KG1 (cell line): Measurements from ENCODE around the gene ATG10.
A peak's percentile ranks its signal among the peaks of the same experiment; 100 is the strongest.
"Not testable (repeated sequence)": the region's sequence is repeated elsewhere in the genome, so short reads cannot be mapped to it uniquely, and the experiment has no call there.

Source experiments
- DNase-seq: peaks from one replicate; lab custom pipeline; 2025; lab: John Stamatoyannopoulos, UW

Gene ATG10

GRCh38 chr5:81983148-81983547, 11.3 kb downstream of the ATG10 start:
- DNase-seq: not testable (repeated sequence)

- DNase-seq: not testable (repeated sequence)
These were observed 11.7 kb downstream of the ATG10 start for GRCh38 chr5:81983563-81983962.

- no peak for DNase-seq
These were observed 14.3 kb downstream of the ATG10 start for GRCh38 chr5:81986126-81986525.

DNA sequence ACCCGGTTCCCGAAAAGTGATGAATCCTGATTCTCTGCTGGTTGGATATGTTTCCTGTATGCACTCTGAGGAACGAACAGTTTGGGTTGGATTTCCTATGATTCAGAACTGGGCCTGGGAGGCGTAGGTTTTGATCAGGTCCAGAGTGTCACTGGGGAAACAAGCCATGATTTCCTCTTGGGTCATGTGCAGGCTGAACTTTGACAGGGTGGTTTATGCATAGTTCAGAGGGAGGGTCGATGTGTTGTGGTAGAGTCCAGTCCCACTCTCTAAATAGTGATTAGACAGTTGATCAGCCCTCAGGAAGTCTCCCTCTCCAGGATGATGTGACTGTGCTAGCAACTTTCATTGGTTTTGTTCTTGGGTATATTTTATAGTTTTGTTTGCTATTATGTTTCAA, 17.4 kb downstream of the ATG10 start:
- no peak for DNase-seq

DNA sequence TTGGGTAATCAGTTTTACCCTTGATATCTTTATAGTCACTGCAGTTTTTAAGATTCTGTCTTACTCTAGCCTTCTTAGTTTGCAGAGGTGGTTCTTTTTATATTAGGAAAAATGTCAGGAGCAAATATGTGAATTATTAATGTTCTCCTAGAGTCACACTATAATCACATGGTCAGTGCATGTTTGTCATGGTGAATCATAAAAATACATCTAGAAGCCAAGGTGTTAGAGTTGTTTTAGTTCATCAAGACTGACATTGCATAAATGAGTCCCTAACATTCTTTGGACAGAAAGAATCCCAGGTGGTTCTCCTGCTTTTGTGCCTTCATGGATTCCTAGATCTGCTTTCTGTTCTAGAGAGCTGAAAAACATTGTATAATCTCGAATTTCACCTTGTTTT, 22.9 kb downstream of the ATG10 start:
- no peak for DNase-seq

GRCh38 chr5:81995407-81995806, 23.6 kb downstream of the ATG10 start:
- DNase-seq: no peak

DNA sequence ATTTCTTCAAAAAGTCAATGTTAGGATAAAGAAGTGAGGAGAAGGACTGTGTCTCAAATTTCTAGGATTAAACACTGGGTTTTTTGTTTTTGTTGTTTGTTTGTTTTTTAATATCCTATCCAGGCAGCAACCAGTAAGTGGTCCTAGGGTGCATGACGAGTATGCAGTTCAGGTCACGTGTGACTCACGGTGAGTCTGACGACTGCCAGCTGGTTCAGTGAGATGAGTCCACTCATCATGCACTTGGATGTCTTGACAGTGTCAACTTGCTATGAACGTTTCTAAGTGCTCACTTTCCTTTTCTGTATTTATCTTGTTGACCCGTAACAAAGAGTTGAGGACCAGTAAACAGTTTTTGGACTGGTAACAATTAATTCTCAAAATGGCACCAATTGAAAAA, 32.7 kb downstream of the ATG10 start:
- DNase-seq: no peak

DNA sequence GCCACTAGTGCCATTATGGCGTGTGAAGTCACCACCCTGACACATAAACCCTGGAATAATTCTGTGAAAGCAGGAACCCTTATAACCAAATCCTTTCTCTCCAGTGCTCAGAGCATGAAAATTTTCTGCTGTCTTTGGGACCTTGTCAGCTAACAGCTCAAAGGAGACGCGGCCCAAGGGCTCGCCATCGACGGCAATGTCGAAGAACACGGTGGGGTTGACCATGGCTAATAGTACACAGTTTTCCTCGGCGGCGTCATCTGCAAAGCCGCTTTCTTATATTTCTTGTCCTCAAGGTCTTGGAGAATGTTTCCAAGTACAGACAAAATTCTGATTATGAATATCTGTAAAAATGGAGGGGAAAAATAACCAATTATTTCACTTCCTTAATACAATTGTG, 38.0 kb downstream of the ATG10 start:
- not testable (repeated sequence) for DNase-seq

- DNase-seq: no peak
These were observed 38.9 kb downstream of the ATG10 start for GRCh38 chr5:82010696-82011095.

GRCh38 chr5:82011761-82012160, 39.9 kb downstream of the ATG10 start:
- DNase-seq: no peak

DNA sequence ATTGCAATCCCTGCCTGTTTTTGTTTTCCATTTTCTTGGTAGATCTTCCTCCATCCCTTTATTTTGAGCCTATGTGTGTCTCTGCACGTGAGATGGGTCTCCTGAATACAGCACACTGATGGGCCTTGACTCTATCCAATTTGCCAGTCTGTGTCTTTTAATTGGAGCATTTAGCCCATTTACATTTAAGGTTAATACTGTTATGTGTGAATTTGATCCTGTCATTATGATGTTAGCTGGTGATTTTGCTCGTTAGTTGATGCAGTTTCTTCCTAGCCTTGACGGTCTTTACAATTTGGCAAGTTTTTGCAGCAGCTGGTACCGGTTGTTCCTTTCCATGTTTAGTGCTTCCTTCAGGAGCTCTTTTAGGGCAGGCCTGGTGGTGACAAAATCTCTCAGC, 42.8 kb downstream of the ATG10 start:
- DNase-seq: not testable (repeated sequence)

- DNase-seq: peak; percentile 61
These were observed 46.6 kb downstream of the ATG10 start for GRCh38 chr5:82018462-82018861.

DNA sequence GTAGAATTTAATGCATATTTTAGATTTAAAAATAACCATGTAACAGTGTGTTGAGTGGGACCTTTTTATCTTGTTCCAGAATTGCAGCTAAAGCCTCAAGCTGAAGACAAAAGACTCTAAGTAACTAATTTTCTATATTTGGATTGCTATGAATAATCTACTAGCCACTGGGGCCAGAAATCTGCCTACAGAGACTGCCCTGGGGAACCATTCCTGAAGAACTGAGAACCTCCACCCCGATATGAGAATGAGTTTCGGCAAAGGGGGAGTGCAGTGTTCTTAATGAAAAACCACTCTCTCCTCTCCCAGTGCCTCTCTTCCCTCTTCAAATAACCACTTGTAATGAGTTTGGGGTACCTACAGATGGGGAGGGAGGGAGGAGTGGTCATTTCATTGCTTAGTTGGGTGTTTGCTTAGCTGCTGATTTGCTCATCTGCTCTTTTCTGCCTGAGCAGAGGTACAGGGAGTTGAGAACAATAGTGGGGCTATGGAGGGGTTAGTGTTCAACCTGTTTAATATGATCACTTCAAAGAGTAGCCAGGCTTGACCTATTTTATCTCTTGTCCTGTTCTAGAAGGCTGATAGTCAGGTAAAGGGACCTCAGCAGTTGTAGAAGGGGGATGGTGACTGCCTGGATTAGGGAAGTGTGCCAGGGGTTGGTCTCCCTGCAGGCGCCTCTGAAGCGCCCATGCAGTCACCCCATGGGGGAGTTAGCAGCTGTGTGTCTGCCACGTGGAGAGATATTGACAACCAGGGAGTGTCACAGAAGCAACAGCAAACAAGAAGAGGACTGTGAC, 47.7 kb downstream of the ATG10 start:
- no peak for DNase-seq

DNA sequence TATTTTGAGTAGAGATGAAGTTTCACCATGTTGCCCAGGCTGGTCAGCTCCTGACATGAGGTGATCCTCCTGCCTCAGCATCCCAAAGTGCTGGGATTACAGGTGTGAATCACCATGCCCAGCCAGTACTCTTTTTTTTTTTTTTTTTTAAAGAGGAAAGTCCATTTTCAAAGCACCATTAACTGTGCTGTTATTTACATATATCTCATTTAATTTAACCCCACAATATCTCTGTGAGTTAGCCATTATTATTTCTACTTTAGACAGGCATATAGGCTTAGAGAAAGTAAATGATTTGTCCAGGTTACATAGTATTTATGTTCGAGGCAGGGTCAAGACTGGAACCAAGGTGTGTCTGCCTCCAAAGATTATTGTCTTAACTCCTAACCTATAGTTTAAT, 50.7 kb downstream of the ATG10 start:
- no peak for DNase-seq

DNA sequence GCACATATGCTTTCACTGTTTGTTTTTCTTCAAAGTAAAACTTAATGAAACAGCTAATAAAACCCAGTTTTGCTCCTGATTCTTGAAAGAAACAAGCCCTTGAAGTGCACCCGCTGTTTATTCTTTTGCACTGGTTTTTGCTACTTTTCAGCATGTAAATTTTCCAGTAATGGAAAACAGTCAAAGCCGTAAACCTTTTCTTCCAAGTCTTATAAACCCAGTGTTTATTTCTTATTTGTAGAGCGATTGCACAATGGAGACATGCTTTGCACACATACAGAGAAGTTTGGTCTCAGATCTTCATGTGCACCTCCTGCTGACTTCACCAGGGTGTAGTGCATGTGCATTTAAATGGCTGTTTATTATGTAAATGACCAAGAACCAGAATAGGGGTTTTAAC, 51.8 kb downstream of the ATG10 start:
- no peak for DNase-seq

GRCh38 chr5:82031220-82032119, 59.6 kb downstream of the ATG10 start:
- DNase-seq: no peak

DNA sequence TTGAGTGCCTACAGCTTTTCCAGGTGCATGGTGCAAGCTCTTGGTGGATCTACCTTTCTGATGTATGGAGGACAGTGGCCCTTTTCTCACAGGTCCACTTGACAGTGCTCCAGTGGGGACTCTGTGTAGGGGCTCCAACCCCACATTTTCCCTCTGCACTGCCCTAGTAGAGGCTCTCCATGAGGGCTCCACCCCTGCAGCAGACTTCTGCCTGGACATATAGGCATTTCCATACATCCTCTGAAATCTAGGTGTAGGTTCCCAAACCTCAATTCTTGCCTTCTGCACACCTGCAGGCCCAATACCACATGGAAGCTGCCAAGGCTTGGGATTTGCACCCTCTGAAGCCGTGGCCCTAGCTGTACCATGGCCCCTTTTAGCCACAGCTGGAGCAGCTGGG, 71.1 kb downstream of the ATG10 start:
- DNase-seq: not testable (repeated sequence)

DNA sequence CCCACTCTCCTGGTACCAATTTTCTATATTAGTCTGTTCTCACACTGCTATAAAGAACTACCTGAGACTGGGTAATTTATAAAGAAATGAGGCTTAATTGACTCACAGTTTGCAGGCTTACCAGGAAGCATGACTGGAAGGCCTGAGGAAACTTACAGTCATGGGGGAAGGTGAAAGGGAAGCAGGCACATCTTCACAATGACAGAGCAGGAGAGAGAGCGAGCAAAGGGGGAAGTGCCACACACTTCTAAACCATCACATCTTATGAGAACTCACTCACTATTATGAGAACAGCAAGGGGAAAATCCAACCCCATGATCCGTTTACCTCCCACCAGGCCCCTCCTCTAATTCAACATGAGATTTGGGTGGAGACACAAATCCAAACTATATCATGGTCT, 72.2 kb downstream of the ATG10 start:
- DNase-seq: no peak

DNA sequence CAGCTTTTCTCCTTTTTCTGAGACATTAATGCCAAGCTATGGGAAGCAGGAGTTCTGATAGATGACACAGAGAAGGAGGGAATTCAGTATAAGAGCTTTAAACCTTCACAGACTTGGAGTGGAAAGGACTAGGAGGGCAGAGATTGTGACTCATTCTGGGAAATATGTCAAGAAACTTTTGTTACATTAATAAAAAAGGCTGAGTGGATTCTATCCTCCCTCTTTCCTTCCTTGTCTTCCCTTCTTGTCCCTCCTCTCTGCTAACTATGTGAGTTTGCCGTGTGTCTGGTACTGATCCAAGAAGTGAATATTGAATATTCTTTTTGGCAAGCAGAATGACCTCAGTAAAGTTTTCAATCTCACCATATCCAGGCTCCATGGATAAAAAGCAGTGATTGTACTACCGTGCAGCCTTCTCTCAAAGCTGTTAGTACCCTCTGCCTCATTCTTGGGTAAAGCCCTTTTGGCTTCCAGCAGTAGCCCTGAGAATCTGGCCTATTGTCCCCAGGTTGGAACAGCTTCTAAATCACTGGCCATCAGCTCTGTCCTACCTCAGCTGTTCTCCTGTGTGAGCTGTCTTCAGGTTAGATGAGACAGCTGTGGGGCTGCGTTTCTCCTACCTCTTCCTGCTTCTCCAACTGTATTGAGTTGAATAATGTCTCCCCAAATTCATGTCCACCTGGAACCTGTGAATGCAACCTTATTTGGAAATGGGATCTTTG, 73.9 kb downstream of the ATG10 start:
- DNase-seq: no peak

GRCh38 chr5:82046276-82046647, 74.4 kb downstream of the ATG10 start:
- DNase-seq: no peak

GRCh38 chr5:82050955-82051354, 79.1 kb downstream of the ATG10 start:
- DNase-seq: no peak

- no peak for DNase-seq
These were observed 82.3 kb downstream of the ATG10 start for GRCh38 chr5:82054004-82054710.
